DOHH2 (cell line): ENCODE results near the gene SRPK2.

Source experiments
- CTCF ChIP-seq: fragments of 200-600 bp; sonication (generic); IDR thresholded peaks from one replicate; pipeline ENCODE4 v1.5.1; 2014; ENCODE audit warnings: antibody characterized with exemption, mild to moderate bottlenecking, low read depth, low read length; ENCODE audit not compliant: poor library complexity, severe bottlenecking
- EZH2phosphoT487 ChIP-seq: fragments of 200-600 bp; sonication (generic); IDR thresholded peaks from 2 replicates; pipeline ENCODE4 v1.6.1; 2017; ENCODE audit warnings: borderline replicate concordance, mild to moderate bottlenecking, antibody characterized with exemption, low read length, moderate library complexity, mixed read lengths

DNA sequence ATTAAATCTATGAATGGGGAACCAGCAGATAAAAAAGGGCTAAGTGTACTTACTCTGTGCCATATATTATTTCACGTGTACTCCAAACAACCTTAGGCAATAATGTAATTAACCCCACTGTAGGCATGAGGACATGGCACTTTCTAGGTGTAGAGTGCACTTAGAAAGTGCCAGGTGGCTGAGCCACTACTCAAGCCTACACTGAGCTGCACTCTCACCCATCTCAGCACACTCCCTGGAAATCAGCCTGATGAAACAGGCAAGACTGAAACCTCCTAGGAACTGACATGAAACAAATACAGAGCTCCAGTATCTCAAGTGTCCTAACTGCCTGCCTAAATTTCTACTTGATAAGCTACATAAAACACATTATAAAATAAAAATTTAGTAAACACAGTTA lies 227.4 kb downstream of the SRPK2 start:
- no peak for TF ChIP-seq CTCF
- TF ChIP-seq EZH2phosphoT487: no peak
